Endodermal cell (in vitro differentiated cells): ENCODE data around the gene FUBP1. TPM values are rescaled to one million over a fixed set of nuclear protein-coding genes. Genes with fewer than 3 reads are reported as not detected.
A peak's percentile ranks its signal among the peaks of the same experiment; 100 is the strongest.
"Not testable (repeated sequence)": the region's sequence is repeated elsewhere in the genome, so short reads cannot be mapped to it uniquely, and the experiment has no call there.

ENCODE experiments used
- DNase-seq: peaks from one replicate; pipeline ENCODE4 v3.0.0-alpha.2; 2017
- H3K27ac ChIP-seq: 2 replicates; pipeline ENCODE4 v1.5.1; 2013; ENCODE audit warnings: mild to moderate bottlenecking, low read depth, low read length, moderate library complexity
- H3K27me3 ChIP-seq: 2 replicates; pipeline ENCODE4 v1.6.1; 2013; ENCODE audit warnings: mild to moderate bottlenecking, low read length, moderate library complexity; ENCODE audit not compliant: insufficient read depth, control insufficient read depth, poor library complexity, severe bottlenecking
- H3K36me3 ChIP-seq: 2 replicates; pipeline ENCODE4 v1.7.0; 2013; ENCODE audit warnings: mild to moderate bottlenecking, low read length, moderate library complexity; ENCODE audit not compliant: control insufficient read depth, insufficient read depth
- H3K4me1 ChIP-seq: one replicate; pipeline ENCODE4 v1.7.0; 2013; ENCODE audit warnings: low read length; ENCODE audit not compliant: control insufficient read depth, insufficient read depth
- H3K4me3 ChIP-seq: 2 replicates; pipeline ENCODE4 v1.5.1; 2013; ENCODE audit warnings: mild to moderate bottlenecking, low read length, moderate library complexity
- H3K9ac ChIP-seq: 2 replicates; pipeline ENCODE4 v1.6.1; 2013; ENCODE audit warnings: mild to moderate bottlenecking, low read length, moderate library complexity; ENCODE audit not compliant: poor library complexity, severe bottlenecking; ENCODE audit errors: extremely low read depth
- H3K9me3 ChIP-seq: 2 replicates; pipeline ENCODE4 v1.6.1; 2013; ENCODE audit warnings: mild to moderate bottlenecking, low read length, moderate library complexity; ENCODE audit not compliant: control insufficient read depth
- H3K27ac Mint-ChIP-seq: 2 replicates; pipeline ENCODE4 v1.8.0; 2020; ENCODE audit warnings: mixed read lengths
- H3K27me3 Mint-ChIP-seq: 2 replicates; pipeline ENCODE4 v1.8.0; 2021; ENCODE audit warnings: mild to moderate bottlenecking, mixed read lengths; ENCODE audit not compliant: insufficient read depth
- H3K36me3 Mint-ChIP-seq: 2 replicates; pipeline ENCODE4 v1.8.0; 2020; ENCODE audit warnings: low read depth, mixed read lengths
- H3K4me1 Mint-ChIP-seq: 2 replicates; pipeline ENCODE4 v1.8.0; 2020; ENCODE audit warnings: mixed read lengths
- H3K4me3 Mint-ChIP-seq: 2 replicates; pipeline ENCODE4 v1.8.0; 2020; ENCODE audit warnings: mild to moderate bottlenecking, moderate library complexity, mixed read lengths
- H3K9me3 Mint-ChIP-seq: 2 replicates; pipeline ENCODE4 v1.8.0; 2020; ENCODE audit warnings: mild to moderate bottlenecking, mixed read lengths
- WGBS, 2 experiments: methylation state at CpG; one replicate each; pipeline versions ENCODE4 v1.1.5 to v1.1.7; 2013; ENCODE audit warnings: missing lambda C conversion rate in 2 of 2, mixed read lengths in 1 of 2; ENCODE audit not compliant: insufficient coverage in 1 of 2, insufficient read length in 1 of 2; 5-methylcytosine and 5-hydroxymethylcytosine counted together
- total RNA-seq, 2 donors: library from RNA; stranded (reverse); fragmentation: NEBNext Ultra II Directional in 1 of 2; extraction: Animal tissue kit (Norgen Biotek cat#: 25700) in 1 of 2; gene quantifications; 2 replicates in 1 of 2; 3 replicates in 1 of 2; pipeline ENCODE4 v1.2.1, GENCODE V29; 2021
- TF ChIP-seq, protein P1 (sequence below): fragments of 200-600 bp; sonication (generic); conservative IDR thresholded peaks from 2 replicates; pipeline ENCODE4 v1.5.0; 2021; ENCODE audit warnings: antibody characterized with exemption, mild to moderate bottlenecking

The FUBP1 gene
- total RNA-seq, 2 donors from 2014 or later = 220 to 242 TPM

DNA sequence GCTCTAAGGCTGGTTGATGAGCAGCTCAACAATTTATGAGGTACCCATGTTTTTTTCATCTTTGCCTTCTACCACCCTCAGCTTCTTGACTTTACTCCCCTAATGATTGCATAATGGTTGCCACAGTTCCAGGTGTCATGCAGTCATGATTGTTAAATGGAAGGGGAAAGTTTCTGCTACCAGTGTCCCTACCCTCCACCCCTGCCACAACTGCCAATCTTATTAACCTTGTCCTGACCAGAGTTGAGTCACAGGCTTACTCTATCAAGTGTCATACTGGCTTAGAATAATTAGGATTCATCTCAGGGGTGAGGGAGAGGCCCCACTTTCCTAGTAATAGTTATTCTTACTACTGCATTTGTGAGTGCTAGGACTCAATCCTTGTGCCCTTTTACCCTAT lies 7.9 kb upstream of the FUBP1 start:
- Mint-ChIP-seq H3K27me3 (no peaks in the 10 kb centered on the region), H3K27ac (no peak overlapping the region), H3K4me1 (peaks cover 42% of the 10 kb centered on the region), H3K4me3 (no peak overlapping the region), H3K36me3 (peaks cover 15% of the 10 kb centered on the region), H3K9me3 (no peaks in the 10 kb centered on the region)
- Histone ChIP-seq H3K27me3 (no peaks in the 10 kb centered on the region), H3K9me3 (no peaks in the 10 kb centered on the region), H3K27ac (no peak overlapping the region), H3K36me3 (peaks cover 9% of the 10 kb centered on the region), H3K9ac (no peak overlapping the region), H3K4me1 (peaks cover 12% of the 10 kb centered on the region), H3K4me3 (no peak overlapping the region)
- no peak for DNase-seq
- TF ChIP-seq, protein P1, sequence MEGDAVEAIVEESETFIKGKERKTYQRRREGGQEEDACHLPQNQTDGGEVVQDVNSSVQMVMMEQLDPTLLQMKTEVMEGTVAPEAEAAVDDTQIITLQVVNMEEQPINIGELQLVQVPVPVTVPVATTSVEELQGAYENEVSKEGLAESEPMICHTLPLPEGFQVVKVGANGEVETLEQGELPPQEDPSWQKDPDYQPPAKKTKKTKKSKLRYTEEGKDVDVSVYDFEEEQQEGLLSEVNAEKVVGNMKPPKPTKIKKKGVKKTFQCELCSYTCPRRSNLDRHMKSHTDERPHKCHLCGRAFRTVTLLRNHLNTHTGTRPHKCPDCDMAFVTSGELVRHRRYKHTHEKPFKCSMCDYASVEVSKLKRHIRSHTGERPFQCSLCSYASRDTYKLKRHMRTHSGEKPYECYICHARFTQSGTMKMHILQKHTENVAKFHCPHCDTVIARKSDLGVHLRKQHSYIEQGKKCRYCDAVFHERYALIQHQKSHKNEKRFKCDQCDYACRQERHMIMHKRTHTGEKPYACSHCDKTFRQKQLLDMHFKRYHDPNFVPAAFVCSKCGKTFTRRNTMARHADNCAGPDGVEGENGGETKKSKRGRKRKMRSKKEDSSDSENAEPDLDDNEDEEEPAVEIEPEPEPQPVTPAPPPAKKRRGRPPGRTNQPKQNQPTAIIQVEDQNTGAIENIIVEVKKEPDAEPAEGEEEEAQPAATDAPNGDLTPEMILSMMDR = no peak

GRCh38 chr1:77984629-77985028 lies 5.8 kb upstream of the FUBP1 start:
- 88 to 100% methylated on average over 1 of the region's 4 CpGs for WGBS, 2 experiments
- Mint-ChIP-seq H3K4me1 (peaks cover 49% of the 10 kb centered on the region), H3K9me3 (no peaks in the 10 kb centered on the region), H3K27me3 (no peaks in the 10 kb centered on the region), H3K27ac (no peak overlapping the region), H3K36me3 (peaks cover 5% of the 10 kb centered on the region), H3K4me3 (no peak overlapping the region)
- Histone ChIP-seq H3K4me1 (peaks cover 12% of the 10 kb centered on the region), H3K9me3 (no peaks in the 10 kb centered on the region), H3K4me3 (peak overlapping the region; percentile 3), H3K27me3 (no peaks in the 10 kb centered on the region), H3K27ac (no peak overlapping the region), H3K9ac (no peak overlapping the region), H3K36me3 (peaks cover 11% of the 10 kb centered on the region)
- TF ChIP-seq, protein P1 = no peak
- DNase-seq = no peak

DNA sequence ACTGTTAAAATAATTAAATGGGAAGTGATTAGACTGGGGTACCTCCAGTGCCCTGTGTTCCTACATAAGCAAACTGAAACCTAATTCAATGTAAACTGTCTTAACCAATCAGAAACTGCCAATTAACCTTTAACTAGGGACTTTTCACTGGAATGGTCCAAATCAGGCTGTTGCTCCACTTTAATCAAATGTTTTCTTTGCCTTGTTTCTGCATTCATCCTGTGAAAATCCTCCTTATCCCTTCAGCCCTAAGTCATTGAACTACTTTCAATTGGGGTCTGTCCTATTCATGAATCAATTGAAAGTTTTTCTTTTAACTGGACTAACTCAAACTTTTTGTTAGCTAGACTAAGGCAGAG lies 5.1 kb upstream of the FUBP1 start:
- no peak overlapping the region for H3K27ac ChIP-seq
- Mint-ChIP-seq H3K27me3 (no peaks in the 10 kb centered on the region), H3K4me1 (peaks cover 47% of the 10 kb centered on the region), H3K9me3 (no peaks in the 10 kb centered on the region), H3K27ac (peak overlapping the region; percentile 81), H3K4me3 (no peak overlapping the region), H3K36me3 (peaks cover 3% of the 10 kb centered on the region)
- TF ChIP-seq, protein P1 = no peak
- H3K27me3 ChIP-seq = no peaks in the 10 kb centered on the region
- H3K4me3 ChIP-seq = no peak overlapping the region
- DNase-seq = no peak
- peaks cover 11% of the 10 kb centered on the region for H3K36me3 ChIP-seq
- no peaks in the 10 kb centered on the region for H3K9me3 ChIP-seq
- H3K9ac ChIP-seq = no peak overlapping the region
- H3K4me1 ChIP-seq = peaks cover 12% of the 10 kb centered on the region

DNA sequence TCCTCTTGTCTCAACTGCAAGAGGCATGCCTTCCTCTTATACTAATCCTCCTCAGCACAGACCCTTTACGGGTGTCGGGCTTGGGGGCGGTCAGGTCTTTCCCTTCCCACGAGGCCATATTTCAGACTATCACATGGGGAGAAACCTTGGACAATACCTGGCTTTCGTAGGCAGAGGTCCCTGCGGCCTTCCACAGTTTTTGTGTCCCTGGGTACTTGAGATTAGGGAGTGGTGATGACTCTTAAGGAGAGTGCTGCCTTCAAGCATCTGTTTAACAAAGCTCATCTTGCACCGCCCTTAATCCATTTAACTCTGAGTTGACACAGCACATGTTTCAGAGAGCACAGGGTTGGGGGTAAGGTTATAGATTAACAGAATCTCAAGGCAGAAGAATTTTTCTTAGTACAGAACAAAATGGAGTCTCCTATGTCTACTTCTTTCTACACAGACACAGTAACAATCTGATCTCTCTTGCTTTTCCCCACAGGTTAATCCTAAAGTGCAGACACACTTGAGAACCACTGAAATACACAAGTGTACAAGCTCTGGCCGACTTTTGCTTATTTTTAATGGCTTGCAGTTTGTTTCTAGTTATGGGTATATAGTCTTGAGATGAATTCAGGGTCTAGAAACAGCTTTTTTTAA lies 4.6 kb upstream of the FUBP1 start:
- not testable (repeated sequence) for H3K27me3 Mint-ChIP-seq, H3K27ac ChIP-seq, H3K9ac ChIP-seq, H3K36me3 Mint-ChIP-seq, H3K27me3 ChIP-seq, DNase-seq, H3K4me3 ChIP-seq, H3K9me3 Mint-ChIP-seq, H3K4me3 Mint-ChIP-seq, H3K9me3 ChIP-seq
- Histone ChIP-seq H3K36me3 (peaks cover 11% of the 10 kb centered on the region), H3K4me1 (peaks cover 12% of the 10 kb centered on the region)
- H3K4me1 Mint-ChIP-seq = peaks cover 47% of the 10 kb centered on the region
- peak overlapping the region; percentile 93 for H3K27ac Mint-ChIP-seq
- 72 to 100% methylated on average over 4 to 7 of the region's 8 CpGs for WGBS, 2 experiments
